D341Med (cell line): ENCODE measurements around the gene UBE2G2.
A peak's percentile ranks its signal among the peaks of the same experiment; 100 is the strongest.

Source experiments
- DNase-seq: peaks from one replicate; pipeline ENCODE4 v3.0.0; 2012; ENCODE audit warnings: low spot score

Gene UBE2G2

DNA sequence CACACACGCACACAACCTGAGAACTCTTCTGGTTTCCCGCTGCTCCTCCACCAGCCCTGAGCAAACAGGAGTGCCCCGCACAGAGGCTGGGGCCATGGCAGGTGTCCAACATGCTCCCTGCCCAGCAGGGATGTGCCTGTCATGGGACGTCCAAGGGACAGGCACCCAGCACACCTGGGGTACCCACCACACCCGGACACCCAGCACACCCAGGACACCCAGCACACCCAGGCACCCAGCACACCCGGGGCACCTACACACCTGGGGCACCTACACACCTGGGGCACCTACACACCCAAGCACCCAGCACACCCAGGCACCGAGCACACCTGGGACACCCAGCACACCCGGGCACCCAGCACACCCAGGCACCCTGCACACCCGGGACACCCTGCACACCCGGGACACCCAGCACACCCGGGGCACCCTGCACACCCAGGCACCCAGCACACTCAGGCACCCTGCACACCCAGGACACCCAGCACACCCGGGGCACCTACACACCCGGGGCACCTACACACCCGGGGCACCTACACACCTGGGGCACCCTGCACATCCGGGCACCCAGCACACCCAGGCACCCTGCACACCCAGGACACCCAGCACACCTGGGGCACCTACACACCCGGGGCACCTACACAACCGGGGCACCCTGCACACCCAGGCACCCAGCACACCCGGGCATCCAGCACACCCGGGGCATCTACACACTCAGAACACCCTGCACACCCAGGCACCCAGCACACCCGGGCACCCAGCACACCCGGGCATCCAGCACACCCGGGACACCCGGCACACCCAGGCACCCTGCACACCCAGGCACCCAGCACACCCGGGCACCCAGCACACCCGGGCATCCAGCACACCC, 37.9 kb downstream of the UBE2G2 start:
- no peak for DNase-seq

DNA sequence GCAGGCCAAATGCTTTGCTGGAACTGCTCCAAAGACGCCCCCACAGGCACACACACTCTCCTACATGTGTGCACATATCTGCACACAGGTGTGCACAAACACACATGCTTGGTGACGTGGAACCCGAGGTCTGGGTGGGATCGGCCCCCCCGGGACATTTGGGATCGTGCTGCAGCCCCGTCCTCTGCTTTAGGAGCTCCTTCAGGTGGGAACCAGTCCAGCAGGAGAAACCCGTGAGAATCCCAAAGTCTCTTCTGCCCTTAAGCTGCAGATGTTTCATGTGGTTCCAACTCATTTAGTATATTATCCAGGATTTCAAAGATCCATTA, 38.6 kb downstream of the UBE2G2 start:
- no peak for DNase-seq

DNA sequence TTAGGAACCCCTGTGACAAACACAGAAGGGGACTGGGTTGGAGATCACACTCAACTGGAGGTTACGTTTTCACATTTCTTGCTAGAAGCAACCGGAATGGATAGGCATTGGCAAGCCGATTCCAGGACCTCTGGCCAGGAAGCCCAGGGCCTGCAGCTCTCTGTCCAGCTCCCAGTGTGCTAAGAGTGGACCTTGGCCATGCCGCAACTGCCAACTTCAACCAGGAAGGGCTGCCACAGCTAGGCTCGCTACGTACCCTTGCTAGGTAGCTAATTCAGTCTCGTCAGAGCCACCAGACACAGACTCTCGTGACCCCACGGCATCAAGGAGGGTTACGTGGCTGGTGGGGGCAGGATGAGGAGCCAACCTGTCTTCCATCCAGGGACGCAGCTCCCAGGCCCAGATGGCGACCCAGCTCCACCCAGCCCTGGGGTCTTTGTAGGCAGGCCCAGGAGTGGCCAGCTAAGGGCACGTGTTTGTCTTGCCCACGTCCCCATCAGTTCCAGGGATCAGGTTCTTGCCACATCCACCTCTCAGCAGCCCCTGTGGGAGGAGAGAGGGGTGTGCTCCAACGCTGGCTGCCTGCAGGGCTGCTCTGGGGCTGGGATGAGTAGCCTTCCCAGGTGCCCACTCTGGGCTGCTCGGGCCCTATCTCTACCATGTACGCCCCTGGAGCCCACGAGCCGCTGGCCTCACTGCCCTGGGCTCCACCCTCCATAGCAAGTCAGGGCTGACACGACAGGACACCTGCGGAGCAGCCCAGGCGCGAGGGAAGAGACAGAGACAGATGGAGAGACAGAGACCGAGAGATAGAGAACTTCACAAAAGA, 39.2 kb downstream of the UBE2G2 start:
- no peak for DNase-seq

DNA sequence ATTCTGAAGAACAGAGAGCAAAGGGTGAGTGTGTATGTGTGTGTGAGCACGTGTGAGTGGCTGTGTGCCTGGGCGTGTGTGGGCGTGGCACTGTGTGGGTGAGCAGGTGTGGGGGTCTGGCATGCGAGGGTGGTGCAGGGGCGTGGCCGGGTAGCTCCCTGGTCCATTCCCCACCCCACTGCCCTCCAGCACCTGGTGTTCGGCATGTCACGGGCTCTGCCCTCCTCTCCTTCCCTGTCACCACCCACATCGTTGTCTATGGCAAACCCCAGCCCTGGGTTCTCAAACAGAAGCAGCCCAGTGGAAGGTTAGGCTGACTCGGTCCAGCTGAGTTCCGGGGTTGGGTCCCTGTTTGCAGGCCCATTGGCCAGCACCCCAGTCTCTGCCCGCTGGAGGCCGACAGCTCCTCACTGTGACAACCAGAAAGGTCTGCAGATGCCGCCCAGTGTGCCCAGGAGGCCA, 39.8 kb downstream of the UBE2G2 start:
- no peak for DNase-seq

DNA sequence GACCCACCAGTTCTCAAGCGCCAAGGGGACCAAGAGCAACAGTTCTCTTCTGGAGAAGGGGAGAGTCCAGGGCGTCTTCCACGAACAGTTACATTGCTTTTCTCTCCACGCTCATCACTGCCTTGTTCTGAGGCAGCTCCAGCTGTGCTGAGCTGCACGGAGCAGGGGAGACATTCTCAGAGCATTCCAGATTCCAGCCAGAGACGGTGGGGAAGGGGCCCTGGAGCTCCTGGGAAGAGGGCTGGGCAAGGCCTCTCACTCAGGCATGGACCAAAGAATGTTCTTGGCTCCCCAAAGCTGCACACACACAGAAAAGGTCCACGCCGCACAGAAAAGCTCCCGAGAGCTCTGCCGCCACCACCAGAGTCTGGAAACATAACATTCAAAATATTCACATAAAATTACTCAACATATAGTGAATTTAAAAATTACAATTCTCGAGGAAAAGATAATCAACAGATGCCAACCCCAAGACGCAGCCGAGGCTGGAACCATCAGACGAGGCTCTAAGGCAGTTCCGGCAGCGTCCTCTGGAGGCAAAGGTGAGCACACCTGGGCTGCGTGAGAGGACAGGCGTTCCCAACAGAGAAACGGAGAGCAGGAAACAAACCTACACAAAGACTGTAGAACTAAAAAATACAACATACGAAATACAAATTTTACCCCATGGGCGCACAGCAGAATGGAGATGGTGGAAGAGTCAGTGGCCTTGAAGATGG, 40.5 kb downstream of the UBE2G2 start:
- no peak for DNase-seq

DNA sequence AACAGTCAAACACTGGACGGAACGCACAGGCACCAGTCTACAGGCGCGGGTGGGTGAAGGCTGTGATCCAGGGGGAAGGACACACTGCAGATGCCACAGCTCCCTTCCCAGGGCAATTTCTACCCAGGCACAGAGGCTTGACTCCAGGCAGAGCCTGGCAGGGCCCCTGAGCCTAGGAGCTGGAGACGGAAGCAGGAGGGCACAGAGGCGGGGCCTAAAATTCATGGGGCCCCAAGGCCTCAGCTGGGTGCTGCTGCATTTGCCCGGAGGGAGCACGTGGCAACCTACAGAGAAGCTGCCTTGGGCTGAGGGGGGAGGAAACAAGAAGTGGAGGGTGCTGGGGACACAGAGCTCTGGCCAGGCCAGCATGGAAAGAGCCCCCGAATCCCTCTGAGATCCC, 41.2 kb downstream of the UBE2G2 start:
- no peak for DNase-seq

DNA sequence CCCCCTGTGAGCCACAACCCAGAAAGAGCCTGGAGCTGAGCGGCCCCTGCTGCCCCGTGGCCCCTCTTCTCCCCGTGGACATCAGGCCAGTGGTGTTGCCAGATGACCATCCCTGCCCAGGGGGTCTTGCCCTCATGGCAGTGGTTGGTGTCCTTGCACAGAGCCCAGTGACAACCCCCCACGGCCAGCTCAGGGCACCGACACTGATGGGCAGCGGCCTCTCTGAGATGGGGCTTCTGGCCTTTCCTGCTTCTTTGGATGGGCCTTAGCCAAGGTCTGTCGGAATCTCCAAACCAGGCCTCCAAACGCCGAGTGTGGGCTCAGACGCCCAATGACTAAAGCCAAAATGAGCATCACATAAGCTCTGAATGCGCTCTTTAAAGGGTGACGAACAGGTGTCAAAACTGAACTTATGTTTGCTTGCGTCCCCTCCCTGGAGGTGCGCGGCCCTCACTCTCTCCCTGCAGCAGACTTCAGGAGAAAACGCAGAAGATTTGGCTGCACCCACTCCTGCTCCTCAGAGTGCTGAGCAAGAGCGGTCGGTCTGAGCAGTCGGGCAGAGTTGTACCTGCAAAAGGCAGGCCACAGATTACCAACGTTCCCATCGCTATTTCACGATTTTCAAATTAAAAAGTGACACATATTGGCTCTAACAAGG, 41.9 kb downstream of the UBE2G2 start:
- DNase-seq, result no peak

DNA sequence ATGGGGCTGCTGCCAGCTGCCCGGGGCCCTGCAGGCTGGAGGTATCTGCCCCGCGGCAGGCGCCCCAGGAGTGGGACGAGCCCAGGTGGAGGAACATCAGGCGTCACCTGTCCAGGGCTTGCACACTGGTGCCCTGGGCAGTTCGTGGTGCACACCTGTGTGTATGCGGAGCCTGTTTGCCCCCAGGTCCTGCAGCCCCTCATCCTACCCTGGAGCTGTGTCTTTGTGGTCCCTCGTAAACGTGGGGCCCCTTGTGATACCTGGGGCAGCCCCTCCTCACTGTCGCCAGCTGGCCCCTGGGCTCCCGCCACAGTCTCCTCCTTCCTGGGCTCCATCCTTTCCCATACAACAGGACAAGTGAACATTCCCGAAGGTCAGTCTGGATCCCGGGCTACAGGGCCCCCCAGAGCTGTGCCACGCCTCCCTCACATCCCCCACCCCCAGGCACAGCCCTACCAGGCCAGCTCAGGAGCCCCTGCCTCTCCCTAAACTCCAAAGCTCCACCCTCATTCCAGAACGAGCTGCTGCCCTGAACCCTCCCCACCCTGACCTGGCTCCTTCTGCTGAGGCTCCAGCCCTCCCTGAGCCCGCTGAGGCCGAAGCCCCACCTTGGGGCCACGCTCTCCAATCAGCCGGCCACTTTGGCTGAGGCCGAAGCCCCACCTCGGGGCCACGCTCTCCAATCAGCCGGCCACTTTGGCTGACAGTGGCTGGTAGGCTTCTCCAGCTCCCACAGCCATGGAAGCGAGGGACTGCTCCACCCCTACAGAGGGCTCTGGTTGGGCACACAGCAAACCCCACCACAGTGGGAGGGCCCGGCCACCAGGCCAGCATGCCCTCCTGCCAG, 42.6 kb downstream of the UBE2G2 start:
- no peak for DNase-seq

DNA sequence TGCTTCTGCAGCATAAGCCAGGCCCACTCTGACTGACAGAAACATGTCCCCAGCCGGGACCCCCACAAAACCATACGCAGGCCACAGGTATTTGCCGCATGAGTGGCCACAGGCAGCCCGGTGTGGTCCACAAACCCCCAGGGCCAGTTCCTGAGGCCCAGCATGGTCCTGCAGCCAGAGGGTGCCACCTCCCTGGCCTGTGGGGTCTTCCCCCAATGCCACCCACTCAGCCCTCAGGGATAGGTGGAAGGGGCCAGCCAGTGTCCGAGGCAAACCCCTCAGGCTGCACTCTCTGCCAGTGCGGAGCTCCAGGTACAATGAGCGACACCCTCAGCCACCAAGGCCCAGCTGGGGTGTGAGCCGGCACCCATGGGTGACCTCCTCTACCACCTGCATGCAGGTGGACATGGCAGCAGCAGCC, 43.5 kb downstream of the UBE2G2 start:
- DNase-seq, result peak; percentile 17

DNA sequence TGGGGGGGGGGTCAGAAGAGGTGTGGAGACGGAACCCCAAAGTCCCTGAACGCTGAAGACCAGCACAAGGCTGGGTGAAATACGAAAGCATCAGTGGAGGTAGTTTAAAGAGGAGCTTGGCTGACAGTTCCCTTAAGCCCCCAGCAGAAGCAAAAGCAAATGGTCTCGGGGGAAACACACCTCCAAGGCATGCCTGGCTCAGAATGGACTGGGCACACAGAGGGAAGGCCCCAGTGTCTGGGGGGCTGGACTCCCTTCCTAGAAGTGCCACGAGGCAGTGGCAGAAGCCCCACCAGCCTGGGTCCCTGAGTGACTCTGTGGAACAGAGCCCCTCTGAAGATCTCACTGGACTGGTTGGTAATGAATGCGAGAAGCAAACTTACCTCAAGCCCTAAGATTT, 43.9 kb downstream of the UBE2G2 start:
- peak; percentile 10 for DNase-seq

DNA sequence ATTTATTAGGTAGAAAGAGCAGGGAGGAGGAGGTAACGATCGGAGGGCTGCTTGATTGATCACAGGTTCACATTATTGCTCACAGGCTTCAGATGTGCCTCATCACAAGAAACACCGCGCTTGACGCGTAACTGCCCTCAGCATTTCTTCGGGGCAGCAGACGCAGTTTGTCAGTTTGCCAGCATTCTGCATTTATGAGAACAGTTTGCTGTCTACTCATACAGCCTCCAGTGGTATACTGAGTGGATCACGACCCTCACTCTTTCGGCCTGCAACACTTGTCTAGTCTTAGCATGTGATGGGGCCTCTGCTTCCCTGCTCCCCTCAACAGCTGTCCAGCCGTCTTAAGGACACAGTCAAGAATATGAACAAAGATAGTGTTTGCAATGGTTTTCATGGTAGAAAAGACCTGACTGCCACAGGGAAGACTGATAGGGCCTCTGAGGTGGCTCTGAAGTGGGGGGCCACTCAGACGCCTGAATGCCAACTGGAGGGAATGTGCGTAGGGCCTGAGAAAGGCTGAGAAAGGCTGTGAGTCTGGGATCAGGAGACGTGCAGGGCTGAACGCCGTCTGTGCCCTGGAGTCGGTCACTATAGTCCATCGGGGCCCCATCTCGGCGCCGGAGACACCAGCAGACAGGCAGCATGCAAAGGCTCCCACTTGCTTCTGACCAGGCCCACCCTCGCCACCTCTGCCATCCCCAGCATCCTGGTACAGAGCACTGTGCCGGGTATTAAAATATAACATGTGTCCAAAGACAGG, 45.0 kb downstream of the UBE2G2 start:
- DNase-seq, result no peak

DNA sequence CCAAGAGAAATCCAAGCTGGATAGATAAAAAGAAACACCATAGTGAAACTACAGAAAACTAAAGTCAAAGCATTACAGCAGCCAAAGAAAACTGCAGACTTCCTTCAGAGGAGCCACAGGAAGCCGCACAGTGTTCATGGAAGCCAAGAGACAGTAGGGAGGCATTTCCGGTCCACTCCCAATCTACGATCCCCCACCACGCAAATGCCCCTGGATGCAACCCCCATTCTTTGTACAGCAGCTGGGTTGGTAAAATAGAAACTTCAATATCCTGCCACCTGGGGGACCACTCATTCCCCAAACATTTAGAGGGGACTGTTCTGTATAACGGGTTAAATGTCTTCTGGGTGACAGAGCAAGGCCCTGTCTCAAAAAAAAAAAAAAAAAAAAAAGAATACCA, 46.4 kb downstream of the UBE2G2 start:
- DNase-seq, result no peak

DNA sequence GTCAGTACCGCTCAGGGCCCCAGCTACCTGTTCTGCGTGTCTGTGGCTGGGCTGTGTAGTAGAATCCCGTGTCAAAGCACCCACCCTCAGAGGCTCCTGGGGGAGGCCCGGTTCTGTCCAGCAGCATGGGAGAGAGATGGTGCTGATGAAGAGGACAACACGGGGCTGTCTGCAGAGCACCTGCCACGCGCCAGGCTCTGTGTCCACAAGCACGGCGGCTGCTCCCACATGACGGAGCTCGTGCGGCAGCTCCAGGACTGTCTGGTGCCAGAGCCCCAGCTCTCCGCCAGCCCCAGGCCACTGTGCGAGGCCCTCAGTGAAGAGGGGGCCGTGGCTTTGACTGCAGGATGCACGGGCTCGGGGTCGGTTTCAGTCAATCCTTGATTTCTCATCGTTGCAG, 48.3 kb downstream of the UBE2G2 start:
- no peak for DNase-seq

DNA sequence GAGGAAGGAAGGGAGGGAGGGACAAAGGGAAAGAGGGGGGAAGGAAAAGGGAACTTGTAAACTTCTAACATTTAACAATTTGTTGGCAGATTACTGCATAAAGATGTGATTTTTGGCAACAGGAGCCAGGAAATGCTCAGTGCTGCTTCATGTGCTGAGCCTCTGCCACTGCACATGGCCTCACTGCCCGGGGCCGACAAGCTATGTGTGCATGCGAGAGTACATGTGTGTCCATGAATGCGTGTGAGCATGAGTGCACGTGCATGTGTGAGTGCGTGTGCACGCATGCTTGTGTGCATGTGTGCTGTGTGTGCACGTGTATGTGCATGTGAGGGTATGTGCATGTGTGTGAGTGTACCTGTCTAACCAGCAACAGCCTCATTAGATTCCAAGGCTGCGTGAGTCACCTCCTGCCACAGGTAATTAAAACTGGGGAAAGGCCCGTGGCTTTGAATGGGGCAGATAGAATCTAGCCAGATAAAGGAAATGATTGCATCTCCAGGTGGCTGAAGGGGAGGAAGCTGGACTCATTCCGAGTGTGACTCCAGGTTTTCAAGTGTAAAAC, 48.9 kb downstream of the UBE2G2 start:
- DNase-seq, result no peak

DNA sequence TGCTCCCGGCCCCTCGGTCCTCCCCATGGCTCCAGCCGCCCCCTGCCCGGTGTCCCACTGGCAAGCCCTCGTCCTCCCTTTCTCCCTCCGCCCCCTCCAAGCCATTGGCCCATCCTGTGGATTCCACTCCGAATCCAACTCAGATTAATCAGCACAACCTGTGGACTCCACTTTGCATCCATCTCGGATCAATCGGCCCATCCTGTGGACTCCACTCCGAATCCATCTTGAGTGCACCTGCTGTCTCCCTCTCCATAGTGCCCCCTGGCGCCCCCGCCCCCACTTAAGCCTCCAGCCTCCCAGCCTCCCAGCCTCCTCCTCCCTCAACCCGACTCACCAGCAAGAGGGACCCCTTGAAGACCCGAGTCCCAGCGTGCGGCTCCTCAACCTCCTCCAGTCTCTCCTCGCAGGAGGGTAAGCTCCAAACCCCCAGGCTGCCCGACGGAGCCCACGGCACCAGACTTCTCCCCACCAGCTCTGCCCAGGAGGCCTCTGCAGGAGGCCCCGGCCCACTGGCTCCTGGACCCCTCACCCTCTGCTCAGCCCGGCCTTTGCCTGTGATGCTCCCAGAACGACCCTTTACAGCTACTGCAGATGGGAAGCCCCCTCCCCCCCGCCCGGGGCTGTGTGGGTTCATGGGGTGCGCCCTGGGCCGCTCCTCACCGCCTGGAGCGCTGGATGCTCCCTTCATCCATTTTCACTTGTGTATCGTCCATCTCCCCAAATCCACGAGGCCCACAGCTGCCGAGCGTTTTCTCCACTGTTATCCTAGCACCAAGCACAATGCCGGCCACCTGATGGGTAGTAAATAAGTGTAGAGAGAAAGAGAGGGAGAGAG, 49.6 kb downstream of the UBE2G2 start:
- DNase-seq, result no peak

DNA sequence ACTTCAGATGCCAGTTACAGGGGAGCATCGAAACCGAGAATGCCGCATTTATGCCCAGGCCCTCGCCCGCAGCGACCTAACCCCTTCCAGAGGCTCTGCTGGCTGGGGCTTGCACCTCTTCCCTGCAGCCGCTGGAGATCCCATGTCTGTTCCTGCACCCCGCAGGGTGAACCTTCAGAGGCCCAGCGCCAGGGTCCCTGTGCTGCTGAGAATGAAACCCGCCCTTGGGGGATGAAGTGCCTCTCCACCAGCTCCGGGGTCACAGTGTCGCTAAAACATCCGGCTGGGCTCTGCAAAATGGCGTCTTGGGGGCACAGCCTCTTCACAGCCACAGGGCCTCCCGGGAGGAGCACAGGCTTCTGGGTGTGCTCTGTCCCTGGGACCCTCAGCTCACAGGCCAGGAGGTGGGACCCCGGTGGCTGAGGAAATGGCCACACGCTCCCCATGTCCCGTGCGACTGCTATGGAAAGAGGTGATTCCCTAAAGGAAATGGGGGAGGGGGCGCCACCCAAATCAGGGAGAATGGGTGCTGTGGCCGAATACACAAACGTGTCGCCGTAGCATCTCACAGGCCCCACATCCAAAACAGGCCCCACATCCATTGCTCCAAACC, 50.3 kb downstream of the UBE2G2 start:
- no peak for DNase-seq

DNA sequence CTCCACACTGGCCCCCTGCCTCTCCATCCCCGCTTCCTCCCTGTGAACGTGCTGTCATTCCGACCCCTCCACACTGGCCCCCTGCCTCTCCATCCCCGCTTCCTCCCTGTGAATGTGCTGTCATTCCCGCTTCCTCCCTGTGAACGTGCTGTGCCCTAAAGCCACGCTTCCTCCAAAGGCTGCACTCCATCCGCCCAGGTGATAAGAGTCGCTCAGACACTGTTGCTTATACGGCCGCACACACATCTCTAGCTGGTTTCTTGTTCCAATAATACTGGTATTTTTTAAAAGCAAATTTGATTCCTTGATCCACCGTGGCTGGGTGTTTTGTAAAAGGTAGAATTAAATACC, 51.0 kb downstream of the UBE2G2 start:
- no peak for DNase-seq

DNA sequence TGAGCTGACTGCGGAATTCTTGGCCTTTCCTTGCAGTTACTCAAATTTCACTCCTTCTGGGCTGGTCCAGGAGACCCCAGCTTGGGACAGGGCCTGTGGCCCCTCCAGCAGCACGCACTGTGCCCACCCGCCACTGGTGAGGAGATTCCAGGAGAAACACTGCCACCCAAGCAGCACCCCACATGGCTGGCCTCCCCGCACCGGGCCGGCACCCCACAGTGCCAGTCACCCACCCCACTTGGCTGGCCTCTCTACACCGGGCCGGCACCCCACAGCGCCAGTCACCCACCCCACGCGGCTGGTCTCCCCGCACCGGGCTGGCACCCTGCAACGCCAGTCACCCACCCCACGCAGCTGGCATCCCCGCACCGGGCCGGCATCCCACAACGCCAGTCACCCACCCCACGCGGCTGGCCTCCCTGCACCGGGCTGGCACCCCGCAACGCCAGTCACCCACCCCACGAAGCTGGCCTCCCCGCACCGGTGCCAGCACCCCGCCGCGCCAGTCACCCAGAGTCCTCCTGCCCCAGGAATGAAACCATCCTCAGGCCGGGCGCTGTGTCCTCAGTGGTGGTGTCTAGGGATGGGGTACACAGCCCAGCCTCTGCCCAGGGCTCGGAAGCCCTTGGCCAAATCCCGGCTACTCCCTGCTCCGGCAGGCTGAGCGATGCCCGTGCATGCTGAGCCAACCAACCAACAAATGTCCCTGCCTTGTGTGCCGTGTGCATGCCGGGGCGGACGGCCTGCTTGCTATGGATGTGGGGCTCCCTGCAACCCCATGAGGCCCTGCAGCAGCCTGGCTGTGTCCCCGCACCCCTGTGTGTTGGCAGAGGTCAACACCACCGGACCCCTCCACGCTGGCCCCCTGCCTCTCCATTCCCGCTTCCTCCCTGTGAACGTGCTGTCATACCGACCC, 51.6 kb downstream of the UBE2G2 start:
- no peak for DNase-seq
